HCT116 (cell line): ENCODE results near the gene PBX1.

ENCODE experiments used
- CTCF ChIP-seq, 3 experiments: fragments of 200-600 bp in 1 of 3; sonication (generic) in 1 of 3; IDR thresholded peaks in 2 of 3; conservative IDR thresholded peaks in 1 of 3; 2 replicates each; pipeline ENCODE4 v1.5.1; 2012 to 2017; ENCODE audit warnings: low read depth in 2 of 3, low read length in 2 of 3, antibody characterized with exemption in 1 of 3, borderline replicate concordance in 1 of 3, control low read depth in 1 of 3, mild to moderate bottlenecking in 1 of 3, mixed read lengths in 1 of 3, mixed run types in 1 of 3, moderate library complexity in 1 of 3; ENCODE audit not compliant: insufficient read depth in 1 of 3
- EZH2 ChIP-seq: fragments of 200-600 bp; sonication (generic); IDR thresholded peaks from 2 replicates; pipeline ENCODE4 v1.6.1; 2017; ENCODE audit warnings: antibody characterized with exemption, mixed run types
- EZH2phosphoT487 ChIP-seq: fragments of 200-600 bp; IDR thresholded peaks from 2 replicates; pipeline ENCODE4 v1.6.1; 2018; ENCODE audit warnings: antibody characterized with exemption, borderline replicate concordance
- MAX ChIP-seq: IDR thresholded peaks from 2 replicates; pipeline ENCODE4 v1.6.1; 2012
- POLR2A ChIP-seq: IDR thresholded peaks from 2 replicates; pipeline ENCODE4 v1.7.0; 2011; ENCODE audit warnings: borderline replicate concordance; ENCODE audit not compliant: insufficient read depth, insufficient read length; ENCODE audit errors: extremely low read depth
- POLR2AphosphoS5 ChIP-seq: IDR thresholded peaks from 2 replicates; pipeline ENCODE4 v1.6.1; 2011; ENCODE audit warnings: mild to moderate bottlenecking, low read depth, low read length, moderate library complexity
- RAD21 ChIP-seq: IDR thresholded peaks from 2 replicates; pipeline ENCODE4 v1.6.1; 2012; ENCODE audit warnings: low read depth, mild to moderate bottlenecking
- REST ChIP-seq: IDR thresholded peaks from 2 replicates; pipeline ENCODE4 v1.6.1; 2012; ENCODE audit warnings: low read depth
- SIN3A ChIP-seq: IDR thresholded peaks from 2 replicates; pipeline ENCODE4 v1.6.1; 2012; ENCODE audit warnings: low read depth
- SP1 ChIP-seq: IDR thresholded peaks from 2 replicates; pipeline ENCODE4 v1.6.1; 2012; ENCODE audit warnings: low read depth
- ZFX ChIP-seq: fragments of 450-650 bp; IDR thresholded peaks from 2 replicates; pipeline ENCODE4 v1.6.1; 2017
- ZNF274 ChIP-seq: fragments of 200-500 bp; sonication (Bioruptor generic); IDR thresholded peaks from 2 replicates; pipeline ENCODE4 v1.6.1; 2014; ENCODE audit warnings: mild to moderate bottlenecking, low read depth, low read length, inconsistent platforms

GRCh38 chr1:164635803-164636731 is 77.1 kb downstream of the PBX1 start:
- no peak for TF ChIP-seq REST
- no peak for TF ChIP-seq CTCF (IDR thresholded peaks at IDR 0.05 in 2 of 3, conservative IDR thresholded peaks at IDR 0.05 in 1 of 3; ENCODE audit: borderline replicate concordance in 1 of 3, insufficient read depth in 1 of 3, low read depth in 2 of 3, low read length in 2 of 3)
- TF ChIP-seq EZH2, result no peak
- no peak for TF ChIP-seq RAD21
- no peak for TF ChIP-seq SP1
- TF ChIP-seq SIN3A, result no peak
- no peak for TF ChIP-seq POLR2AphosphoS5
- no peak for TF ChIP-seq EZH2phosphoT487
- no peak for TF ChIP-seq MAX
- TF ChIP-seq ZFX, result no peak
- no peak for TF ChIP-seq POLR2A
- no peak for TF ChIP-seq ZNF274
